ENCODE results near the gene ADGRD1.

Gene ADGRD1

DNA sequence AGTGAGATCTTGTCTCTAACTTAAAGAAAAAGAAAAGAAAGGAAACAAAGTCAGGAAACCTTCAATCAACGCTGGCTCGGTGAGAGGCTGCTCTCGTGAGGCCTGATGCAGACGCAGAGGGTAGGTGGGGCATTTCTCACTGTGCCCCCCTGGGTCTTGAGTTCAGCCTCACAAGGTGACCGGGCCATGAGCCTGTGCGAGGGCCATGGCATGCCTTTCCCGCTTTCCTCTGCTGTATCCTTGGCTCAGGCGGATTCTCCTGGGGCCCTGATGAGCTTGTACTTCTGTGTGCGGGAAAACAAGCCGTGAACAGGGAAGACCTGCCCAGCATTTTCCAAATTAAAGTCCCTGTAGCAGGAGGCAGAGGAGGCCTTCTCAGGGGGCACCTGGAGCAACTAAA is 20.2 kb downstream of the ADGRD1 start (continued):
- TF ChIP-seq, protein P1, sequence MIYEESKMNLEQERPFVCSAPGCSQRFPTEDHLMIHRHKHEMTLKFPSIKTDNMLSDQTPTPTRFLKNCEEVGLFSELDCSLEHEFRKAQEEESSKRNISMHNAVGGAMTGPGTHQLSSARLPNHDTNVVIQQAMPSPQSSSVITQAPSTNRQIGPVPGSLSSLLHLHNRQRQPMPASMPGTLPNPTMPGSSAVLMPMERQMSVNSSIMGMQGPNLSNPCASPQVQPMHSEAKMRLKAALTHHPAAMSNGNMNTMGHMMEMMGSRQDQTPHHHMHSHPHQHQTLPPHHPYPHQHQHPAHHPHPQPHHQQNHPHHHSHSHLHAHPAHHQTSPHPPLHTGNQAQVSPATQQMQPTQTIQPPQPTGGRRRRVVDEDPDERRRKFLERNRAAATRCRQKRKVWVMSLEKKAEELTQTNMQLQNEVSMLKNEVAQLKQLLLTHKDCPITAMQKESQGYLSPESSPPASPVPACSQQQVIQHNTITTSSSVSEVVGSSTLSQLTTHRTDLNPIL (CRISPR knock-in tag; IDR thresholded peaks at IDR 0.05; ENCODE audit: low read depth): no peak
- TF ChIP-seq, protein P2, sequence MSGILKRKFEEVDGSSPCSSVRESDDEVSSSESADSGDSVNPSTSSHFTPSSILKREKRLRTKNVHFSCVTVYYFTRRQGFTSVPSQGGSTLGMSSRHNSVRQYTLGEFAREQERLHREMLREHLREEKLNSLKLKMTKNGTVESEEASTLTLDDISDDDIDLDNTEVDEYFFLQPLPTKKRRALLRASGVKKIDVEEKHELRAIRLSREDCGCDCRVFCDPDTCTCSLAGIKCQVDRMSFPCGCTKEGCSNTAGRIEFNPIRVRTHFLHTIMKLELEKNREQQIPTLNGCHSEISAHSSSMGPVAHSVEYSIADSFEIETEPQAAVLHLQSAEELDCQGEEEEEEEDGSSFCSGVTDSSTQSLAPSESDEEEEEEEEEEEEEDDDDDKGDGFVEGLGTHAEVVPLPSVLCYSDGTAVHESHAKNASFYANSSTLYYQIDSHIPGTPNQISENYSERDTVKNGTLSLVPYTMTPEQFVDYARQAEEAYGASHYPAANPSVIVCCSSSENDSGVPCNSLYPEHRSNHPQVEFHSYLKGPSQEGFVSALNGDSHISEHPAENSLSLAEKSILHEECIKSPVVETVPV (CRISPR knock-in tag; IDR thresholded peaks at IDR 0.05): no peak
- TF ChIP-seq TCF4 (CRISPR knock-in tag; IDR thresholded peaks at IDR 0.05; ENCODE audit: borderline replicate concordance): no peak
- no peak for TF ChIP-seq ZFP3 (CRISPR knock-in tag; IDR thresholded peaks at IDR 0.05)
- no peak for TF ChIP-seq ESRRG (CRISPR knock-in tag; IDR thresholded peaks at IDR 0.05)

DNA sequence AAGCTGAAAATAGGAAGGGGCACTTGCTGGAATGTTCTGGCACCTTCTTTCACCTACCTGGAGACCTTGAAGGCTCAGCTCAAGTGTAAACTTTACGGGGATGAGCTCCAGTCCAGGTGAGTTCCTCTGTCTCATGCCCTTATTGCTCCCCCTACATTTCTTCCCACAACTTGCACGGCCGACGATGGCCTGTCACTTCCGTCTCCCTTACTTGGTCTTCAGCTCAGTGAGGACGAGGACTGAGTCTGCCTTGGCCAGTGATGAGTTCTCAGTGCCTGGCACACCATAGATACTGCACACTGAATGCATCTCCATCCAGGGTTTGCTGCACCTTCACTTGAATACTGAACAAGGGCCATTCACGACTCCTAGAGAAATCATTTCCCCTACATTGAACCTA is 21.4 kb downstream of the ADGRD1 start:
- no peak for TF ChIP-seq SNAI2 (CRISPR knock-in tag; IDR thresholded peaks at IDR 0.05)
- TF ChIP-seq PPARA (CRISPR knock-in tag; IDR thresholded peaks at IDR 0.05; ENCODE audit: borderline replicate concordance): no peak
- no peak for TF ChIP-seq ZNF8 (CRISPR knock-in tag; IDR thresholded peaks at IDR 0.05)
- TF ChIP-seq ISL1 (CRISPR knock-in tag; IDR thresholded peaks at IDR 0.05): no peak
- TF ChIP-seq ZFP30 (CRISPR knock-in tag; IDR thresholded peaks at IDR 0.05): no peak
- TF ChIP-seq ZNF70 (CRISPR knock-in tag; IDR thresholded peaks at IDR 0.05): no peak
- TF ChIP-seq, protein P1 (CRISPR knock-in tag; IDR thresholded peaks at IDR 0.05; ENCODE audit: low read depth): no peak
- TF ChIP-seq ZC3H10 (CRISPR knock-in tag; IDR thresholded peaks at IDR 0.05): no peak
- TF ChIP-seq TOX (CRISPR knock-in tag; IDR thresholded peaks at IDR 0.05; ENCODE audit: borderline replicate concordance): no peak
- TF ChIP-seq RARB (CRISPR knock-in tag; IDR thresholded peaks at IDR 0.05): no peak
- TF ChIP-seq GLIS3 (CRISPR knock-in tag; IDR thresholded peaks at IDR 0.05): no peak
- no peak for ATAC-seq

DNA sequence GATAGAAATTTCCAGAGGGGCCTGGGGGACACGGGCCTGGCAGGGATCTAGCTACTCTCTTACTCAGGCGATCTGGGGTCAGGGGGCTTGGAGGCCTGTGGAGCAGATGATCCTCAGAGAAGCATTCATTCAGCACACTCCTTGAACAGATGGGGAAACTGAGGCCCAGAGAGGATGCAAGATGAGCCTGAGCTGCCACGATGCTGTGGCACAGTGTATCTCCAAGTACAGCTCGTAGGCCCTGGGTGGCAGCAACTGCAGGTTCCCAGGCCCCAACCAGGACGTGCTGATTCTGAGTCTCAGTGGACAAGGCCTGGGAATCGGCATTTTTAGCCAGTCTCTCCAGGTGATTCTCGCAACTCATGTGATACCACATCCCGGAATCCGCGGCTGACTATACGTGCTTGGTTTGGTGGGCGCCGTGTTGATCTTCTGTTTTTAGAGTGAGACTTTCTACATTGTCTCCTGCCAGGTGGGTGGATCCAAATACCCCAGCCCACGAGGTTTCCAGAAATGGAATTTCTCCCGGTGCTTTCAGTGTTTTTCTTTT is 22.5 kb downstream of the ADGRD1 start:
- ATAC-seq: no peak
- TF ChIP-seq PPARA (CRISPR knock-in tag; IDR thresholded peaks at IDR 0.05; ENCODE audit: borderline replicate concordance): no peak
- TF ChIP-seq, protein P3, sequence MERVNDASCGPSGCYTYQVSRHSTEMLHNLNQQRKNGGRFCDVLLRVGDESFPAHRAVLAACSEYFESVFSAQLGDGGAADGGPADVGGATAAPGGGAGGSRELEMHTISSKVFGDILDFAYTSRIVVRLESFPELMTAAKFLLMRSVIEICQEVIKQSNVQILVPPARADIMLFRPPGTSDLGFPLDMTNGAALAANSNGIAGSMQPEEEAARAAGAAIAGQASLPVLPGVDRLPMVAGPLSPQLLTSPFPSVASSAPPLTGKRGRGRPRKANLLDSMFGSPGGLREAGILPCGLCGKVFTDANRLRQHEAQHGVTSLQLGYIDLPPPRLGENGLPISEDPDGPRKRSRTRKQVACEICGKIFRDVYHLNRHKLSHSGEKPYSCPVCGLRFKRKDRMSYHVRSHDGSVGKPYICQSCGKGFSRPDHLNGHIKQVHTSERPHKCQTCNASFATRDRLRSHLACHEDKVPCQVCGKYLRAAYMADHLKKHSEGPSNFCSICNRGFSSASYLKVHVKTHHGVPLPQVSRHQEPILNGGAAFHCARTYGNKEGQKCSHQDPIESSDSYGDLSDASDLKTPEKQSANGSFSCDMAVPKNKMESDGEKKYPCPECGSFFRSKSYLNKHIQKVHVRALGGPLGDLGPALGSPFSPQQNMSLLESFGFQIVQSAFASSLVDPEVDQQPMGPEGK (CRISPR knock-in tag; IDR thresholded peaks at IDR 0.05; ENCODE audit: borderline replicate concordance): no peak
- no peak for TF ChIP-seq TCF4 (CRISPR knock-in tag; IDR thresholded peaks at IDR 0.05; ENCODE audit: borderline replicate concordance)
- no peak for TF ChIP-seq OSR1 (CRISPR knock-in tag; IDR thresholded peaks at IDR 0.05)
- no peak for TF ChIP-seq SNAI2 (CRISPR knock-in tag; IDR thresholded peaks at IDR 0.05)
- TF ChIP-seq, protein P4, sequence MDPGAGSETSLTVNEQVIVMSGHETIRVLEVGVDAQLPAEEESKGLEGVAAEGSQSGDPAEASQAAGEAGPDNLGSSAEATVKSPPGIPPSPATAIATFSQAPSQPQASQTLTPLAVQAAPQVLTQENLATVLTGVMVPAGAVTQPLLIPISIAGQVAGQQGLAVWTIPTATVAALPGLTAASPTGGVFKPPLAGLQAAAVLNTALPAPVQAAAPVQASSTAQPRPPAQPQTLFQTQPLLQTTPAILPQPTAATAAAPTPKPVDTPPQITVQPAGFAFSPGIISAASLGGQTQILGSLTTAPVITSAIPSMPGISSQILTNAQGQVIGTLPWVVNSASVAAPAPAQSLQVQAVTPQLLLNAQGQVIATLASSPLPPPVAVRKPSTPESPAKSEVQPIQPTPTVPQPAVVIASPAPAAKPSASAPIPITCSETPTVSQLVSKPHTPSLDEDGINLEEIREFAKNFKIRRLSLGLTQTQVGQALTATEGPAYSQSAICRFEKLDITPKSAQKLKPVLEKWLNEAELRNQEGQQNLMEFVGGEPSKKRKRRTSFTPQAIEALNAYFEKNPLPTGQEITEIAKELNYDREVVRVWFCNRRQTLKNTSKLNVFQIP (CRISPR knock-in tag; IDR thresholded peaks at IDR 0.05; ENCODE audit: borderline replicate concordance, low read depth): no peak
- no peak for TF ChIP-seq ZNF8 (CRISPR knock-in tag; IDR thresholded peaks at IDR 0.05)
- no peak for TF ChIP-seq ZFP3 (CRISPR knock-in tag; IDR thresholded peaks at IDR 0.05)
- TF ChIP-seq CSDC2 (CRISPR knock-in tag; IDR thresholded peaks at IDR 0.05): no peak
- TF ChIP-seq, protein P5, sequence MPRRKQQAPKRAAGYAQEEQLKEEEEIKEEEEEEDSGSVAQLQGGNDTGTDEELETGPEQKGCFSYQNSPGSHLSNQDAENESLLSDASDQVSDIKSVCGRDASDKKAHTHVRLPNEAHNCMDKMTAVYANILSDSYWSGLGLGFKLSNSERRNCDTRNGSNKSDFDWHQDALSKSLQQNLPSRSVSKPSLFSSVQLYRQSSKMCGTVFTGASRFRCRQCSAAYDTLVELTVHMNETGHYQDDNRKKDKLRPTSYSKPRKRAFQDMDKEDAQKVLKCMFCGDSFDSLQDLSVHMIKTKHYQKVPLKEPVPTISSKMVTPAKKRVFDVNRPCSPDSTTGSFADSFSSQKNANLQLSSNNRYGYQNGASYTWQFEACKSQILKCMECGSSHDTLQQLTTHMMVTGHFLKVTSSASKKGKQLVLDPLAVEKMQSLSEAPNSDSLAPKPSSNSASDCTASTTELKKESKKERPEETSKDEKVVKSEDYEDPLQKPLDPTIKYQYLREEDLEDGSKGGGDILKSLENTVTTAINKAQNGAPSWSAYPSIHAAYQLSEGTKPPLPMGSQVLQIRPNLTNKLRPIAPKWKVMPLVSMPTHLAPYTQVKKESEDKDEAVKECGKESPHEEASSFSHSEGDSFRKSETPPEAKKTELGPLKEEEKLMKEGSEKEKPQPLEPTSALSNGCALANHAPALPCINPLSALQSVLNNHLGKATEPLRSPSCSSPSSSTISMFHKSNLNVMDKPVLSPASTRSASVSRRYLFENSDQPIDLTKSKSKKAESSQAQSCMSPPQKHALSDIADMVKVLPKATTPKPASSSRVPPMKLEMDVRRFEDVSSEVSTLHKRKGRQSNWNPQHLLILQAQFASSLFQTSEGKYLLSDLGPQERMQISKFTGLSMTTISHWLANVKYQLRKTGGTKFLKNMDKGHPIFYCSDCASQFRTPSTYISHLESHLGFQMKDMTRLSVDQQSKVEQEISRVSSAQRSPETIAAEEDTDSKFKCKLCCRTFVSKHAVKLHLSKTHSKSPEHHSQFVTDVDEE (CRISPR knock-in tag; IDR thresholded peaks at IDR 0.05): no peak
- TF ChIP-seq, protein P1 (CRISPR knock-in tag; IDR thresholded peaks at IDR 0.05; ENCODE audit: low read depth): no peak
- TF ChIP-seq ISL1 (CRISPR knock-in tag; IDR thresholded peaks at IDR 0.05): no peak
- no peak for TF ChIP-seq BACH2 (CRISPR knock-in tag; IDR thresholded peaks at IDR 0.05; ENCODE audit: borderline replicate concordance)
- no peak for TF ChIP-seq ARNTL (CRISPR knock-in tag; IDR thresholded peaks at IDR 0.05; ENCODE audit: borderline replicate concordance, low read depth)
- TF ChIP-seq TOX (CRISPR knock-in tag; IDR thresholded peaks at IDR 0.05; ENCODE audit: borderline replicate concordance): no peak
- TF ChIP-seq ZNF565 (CRISPR knock-in tag; conservative IDR thresholded peaks at IDR 0.05; ENCODE audit: low read depth): no peak
